GM23338 (cell line): ENCODE measurements around the gene TXNRD1. TPM values are rescaled to one million over a fixed set of nuclear protein-coding genes. Genes with fewer than 3 reads are reported as not detected.
"Not testable (repeated sequence)": the region's sequence is repeated elsewhere in the genome, so short reads cannot be mapped to it uniquely, and the experiment has no call there.

ENCODE experiments used
- ATAC-seq: fragments of 200-7000 bp; cut with Tn5 transposase; 3 replicates; pipeline ENCODE4 v1.9.1; 2020
- DNase-seq: peaks from one replicate; pipeline ENCODE4 v3.0.0-alpha.2; 2015; ENCODE audit warnings: low spot score
- H2AFZ ChIP-seq: fragments of 200-600 bp; sonication (generic); 2 replicates; pipeline ENCODE4 v1.8.0; 2016; ENCODE audit warnings: antibody characterized with exemption, mild to moderate bottlenecking, moderate library complexity
- H3F3A ChIP-seq: fragments of 200-600 bp; sonication (generic); replicated peaks from 2 replicates; pipeline ENCODE4 v1.8.0; 2017; ENCODE audit warnings: antibody characterized with exemption, mixed run types, low read depth
- H3K27ac ChIP-seq: fragments of 200-600 bp; sonication (generic); 2 replicates; pipeline ENCODE4 v1.6.1; 2016; ENCODE audit warnings: low read depth
- H3K27me3 ChIP-seq: fragments of 200-600 bp; sonication (generic); 2 replicates; pipeline ENCODE4 v1.8.0; 2016; ENCODE audit warnings: mild to moderate bottlenecking, mixed run types, moderate library complexity; ENCODE audit not compliant: insufficient read depth
- H3K36me3 ChIP-seq: fragments of 200-600 bp; sonication (generic); 2 replicates; pipeline ENCODE4 v1.8.0; 2016; ENCODE audit warnings: mild to moderate bottlenecking; ENCODE audit not compliant: insufficient read depth
- H3K4me1 ChIP-seq: fragments of 200-600 bp; sonication (generic); 2 replicates; pipeline ENCODE4 v1.8.0; 2016; ENCODE audit warnings: mild to moderate bottlenecking, moderate library complexity; ENCODE audit not compliant: insufficient read depth
- H3K4me2 ChIP-seq: fragments of 200-600 bp; sonication (generic); 2 replicates; pipeline ENCODE4 v1.7.1; 2017; ENCODE audit warnings: mixed run types
- H3K4me3 ChIP-seq: fragments of 200-600 bp; sonication (generic); 2 replicates; pipeline ENCODE4 v1.6.1; 2016; ENCODE audit warnings: mixed run types
- H3K79me2 ChIP-seq: fragments of 200-600 bp; sonication (generic); replicated peaks from 2 replicates; pipeline ENCODE4 v1.8.0; 2017; ENCODE audit warnings: mild to moderate bottlenecking; ENCODE audit not compliant: insufficient read depth
- H3K9me2 ChIP-seq: fragments of 200-600 bp; sonication (generic); 2 replicates; pipeline ENCODE4 v1.8.0; 2017; ENCODE audit not compliant: insufficient read depth
- H4K20me1 ChIP-seq: fragments of 200-600 bp; sonication (generic); replicated peaks from 2 replicates; pipeline ENCODE4 v1.8.0; 2017; ENCODE audit warnings: mild to moderate bottlenecking; ENCODE audit not compliant: insufficient read depth
- H3K27ac Mint-ChIP-seq: 2 replicates; pipeline ENCODE4 v1.8.0; 2020; ENCODE audit warnings: inconsistent platforms, mild to moderate bottlenecking, moderate library complexity, mixed read lengths
- H3K27me3 Mint-ChIP-seq: 3 replicates; pipeline ENCODE4 v1.8.0; 2022; ENCODE audit warnings: low read depth, mild to moderate bottlenecking, moderate library complexity, mixed read lengths, inconsistent platforms; ENCODE audit not compliant: insufficient read depth, poor library complexity
- H3K36me3 Mint-ChIP-seq: 3 replicates; pipeline ENCODE4 v1.8.0; 2021; ENCODE audit warnings: low read depth, mild to moderate bottlenecking, inconsistent platforms, moderate library complexity, mixed read lengths
- H3K4me1 Mint-ChIP-seq: 3 replicates; pipeline ENCODE4 v1.8.0; 2020; ENCODE audit warnings: mild to moderate bottlenecking, inconsistent platforms, mixed read lengths
- H3K4me3 Mint-ChIP-seq: 3 replicates; pipeline ENCODE4 v1.8.0; 2021; ENCODE audit warnings: moderate library complexity, mild to moderate bottlenecking, inconsistent platforms, mixed read lengths
- H3K9me3 Mint-ChIP-seq: 3 replicates; pipeline ENCODE4 v1.8.0; 2020; ENCODE audit warnings: moderate library complexity, mild to moderate bottlenecking, inconsistent platforms, mixed read lengths
- CREB1 ChIP-seq: fragments of 250-450 bp; sonication (Bioruptor Pico); IDR thresholded peaks from 2 replicates; pipeline ENCODE4 v1.5.0; 2020; ENCODE audit warnings: low read depth, mild to moderate bottlenecking, moderate library complexity
- POLR2AphosphoS5 ChIP-seq: IDR thresholded peaks from 2 replicates; pipeline ENCODE4 v1.6.1; 2016; ENCODE audit warnings: antibody characterized with exemption, low read depth
- STAT1 ChIP-seq: IDR thresholded peaks from one replicate; pipeline ENCODE4 v1.6.1; 2016; ENCODE audit warnings: antibody characterized with exemption; ENCODE audit not compliant: unreplicated experiment
- ZNF331 ChIP-seq: fragments of 250-450 bp; sonication (Bioruptor Pico); IDR thresholded peaks from 2 replicates; pipeline ENCODE4 v1.5.0; 2020; ENCODE audit warnings: low read depth, mild to moderate bottlenecking, moderate library complexity
- polyA plus RNA-seq: library from polyadenylated mRNA; unstranded; fragments of >200 nt; fragmentation: Nextera tagmentation; extraction: Ambion mirVana; gene quantifications from 2 replicates; pipeline ENCODE4 v1.2.1, GENCODE V29; 2016
- total RNA-seq: library from RNA; depleted of rRNA; stranded (reverse); fragments of >200 nt; shearing (Covaris generic); gene quantifications from 2 replicates; pipeline ENCODE4 v1.2.3, GENCODE V29; 2014
- TF ChIP-seq, protein P1 (sequence below): IDR thresholded peaks from 2 replicates; pipeline ENCODE4 v1.6.1; 2016; ENCODE audit warnings: antibody characterized with exemption
- TF ChIP-seq, protein P2 (sequence below): fragments of 250-450 bp; sonication (Bioruptor Pico); IDR thresholded peaks from 2 replicates; pipeline ENCODE4 v1.5.0; 2020; ENCODE audit warnings: mild to moderate bottlenecking, moderate library complexity

TXNRD1 gene
- total and polyA plus RNA-seq, 2 experiments from 2014 or later = 115 to 127 TPM

GRCh38 chr12:104173804-104174203 lies 41.8 kb upstream of the TXNRD1 start:
- not testable (repeated sequence) for H3K27me3 Mint-ChIP-seq, H3K27ac Mint-ChIP-seq, H3K4me1 Mint-ChIP-seq, H3K9me3 Mint-ChIP-seq, H3K9me2 ChIP-seq, H3K27ac ChIP-seq, H3F3A ChIP-seq, H3K4me3 ChIP-seq, H3K36me3 ChIP-seq, H3K4me3 Mint-ChIP-seq, H3K4me1 ChIP-seq, H3K27me3 ChIP-seq, H4K20me1 ChIP-seq, DNase-seq, H3K4me2 ChIP-seq, H3K36me3 Mint-ChIP-seq, H3K79me2 ChIP-seq, H2AFZ ChIP-seq, ATAC-seq

GRCh38 chr12:104175726-104176247 lies 39.8 kb upstream of the TXNRD1 start:
- H3K36me3 ChIP-seq = no peaks in the 10 kb centered on the region
- no peaks in the 10 kb centered on the region for H3K27me3 ChIP-seq
- no peaks in the 10 kb centered on the region for H3K4me1 ChIP-seq
- H3K4me3 ChIP-seq = no peak overlapping the region
- TF ChIP-seq ZNF331 (CRISPR knock-in tag) (no peak), STAT1 (no peak), CREB1 (CRISPR knock-in tag) (no peak), POLR2AphosphoS5 (no peak)
- TF ChIP-seq, protein P1, sequence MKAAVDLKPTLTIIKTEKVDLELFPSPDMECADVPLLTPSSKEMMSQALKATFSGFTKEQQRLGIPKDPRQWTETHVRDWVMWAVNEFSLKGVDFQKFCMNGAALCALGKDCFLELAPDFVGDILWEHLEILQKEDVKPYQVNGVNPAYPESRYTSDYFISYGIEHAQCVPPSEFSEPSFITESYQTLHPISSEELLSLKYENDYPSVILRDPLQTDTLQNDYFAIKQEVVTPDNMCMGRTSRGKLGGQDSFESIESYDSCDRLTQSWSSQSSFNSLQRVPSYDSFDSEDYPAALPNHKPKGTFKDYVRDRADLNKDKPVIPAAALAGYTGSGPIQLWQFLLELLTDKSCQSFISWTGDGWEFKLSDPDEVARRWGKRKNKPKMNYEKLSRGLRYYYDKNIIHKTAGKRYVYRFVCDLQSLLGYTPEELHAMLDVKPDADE = no peak
- TF ChIP-seq, protein P2, sequence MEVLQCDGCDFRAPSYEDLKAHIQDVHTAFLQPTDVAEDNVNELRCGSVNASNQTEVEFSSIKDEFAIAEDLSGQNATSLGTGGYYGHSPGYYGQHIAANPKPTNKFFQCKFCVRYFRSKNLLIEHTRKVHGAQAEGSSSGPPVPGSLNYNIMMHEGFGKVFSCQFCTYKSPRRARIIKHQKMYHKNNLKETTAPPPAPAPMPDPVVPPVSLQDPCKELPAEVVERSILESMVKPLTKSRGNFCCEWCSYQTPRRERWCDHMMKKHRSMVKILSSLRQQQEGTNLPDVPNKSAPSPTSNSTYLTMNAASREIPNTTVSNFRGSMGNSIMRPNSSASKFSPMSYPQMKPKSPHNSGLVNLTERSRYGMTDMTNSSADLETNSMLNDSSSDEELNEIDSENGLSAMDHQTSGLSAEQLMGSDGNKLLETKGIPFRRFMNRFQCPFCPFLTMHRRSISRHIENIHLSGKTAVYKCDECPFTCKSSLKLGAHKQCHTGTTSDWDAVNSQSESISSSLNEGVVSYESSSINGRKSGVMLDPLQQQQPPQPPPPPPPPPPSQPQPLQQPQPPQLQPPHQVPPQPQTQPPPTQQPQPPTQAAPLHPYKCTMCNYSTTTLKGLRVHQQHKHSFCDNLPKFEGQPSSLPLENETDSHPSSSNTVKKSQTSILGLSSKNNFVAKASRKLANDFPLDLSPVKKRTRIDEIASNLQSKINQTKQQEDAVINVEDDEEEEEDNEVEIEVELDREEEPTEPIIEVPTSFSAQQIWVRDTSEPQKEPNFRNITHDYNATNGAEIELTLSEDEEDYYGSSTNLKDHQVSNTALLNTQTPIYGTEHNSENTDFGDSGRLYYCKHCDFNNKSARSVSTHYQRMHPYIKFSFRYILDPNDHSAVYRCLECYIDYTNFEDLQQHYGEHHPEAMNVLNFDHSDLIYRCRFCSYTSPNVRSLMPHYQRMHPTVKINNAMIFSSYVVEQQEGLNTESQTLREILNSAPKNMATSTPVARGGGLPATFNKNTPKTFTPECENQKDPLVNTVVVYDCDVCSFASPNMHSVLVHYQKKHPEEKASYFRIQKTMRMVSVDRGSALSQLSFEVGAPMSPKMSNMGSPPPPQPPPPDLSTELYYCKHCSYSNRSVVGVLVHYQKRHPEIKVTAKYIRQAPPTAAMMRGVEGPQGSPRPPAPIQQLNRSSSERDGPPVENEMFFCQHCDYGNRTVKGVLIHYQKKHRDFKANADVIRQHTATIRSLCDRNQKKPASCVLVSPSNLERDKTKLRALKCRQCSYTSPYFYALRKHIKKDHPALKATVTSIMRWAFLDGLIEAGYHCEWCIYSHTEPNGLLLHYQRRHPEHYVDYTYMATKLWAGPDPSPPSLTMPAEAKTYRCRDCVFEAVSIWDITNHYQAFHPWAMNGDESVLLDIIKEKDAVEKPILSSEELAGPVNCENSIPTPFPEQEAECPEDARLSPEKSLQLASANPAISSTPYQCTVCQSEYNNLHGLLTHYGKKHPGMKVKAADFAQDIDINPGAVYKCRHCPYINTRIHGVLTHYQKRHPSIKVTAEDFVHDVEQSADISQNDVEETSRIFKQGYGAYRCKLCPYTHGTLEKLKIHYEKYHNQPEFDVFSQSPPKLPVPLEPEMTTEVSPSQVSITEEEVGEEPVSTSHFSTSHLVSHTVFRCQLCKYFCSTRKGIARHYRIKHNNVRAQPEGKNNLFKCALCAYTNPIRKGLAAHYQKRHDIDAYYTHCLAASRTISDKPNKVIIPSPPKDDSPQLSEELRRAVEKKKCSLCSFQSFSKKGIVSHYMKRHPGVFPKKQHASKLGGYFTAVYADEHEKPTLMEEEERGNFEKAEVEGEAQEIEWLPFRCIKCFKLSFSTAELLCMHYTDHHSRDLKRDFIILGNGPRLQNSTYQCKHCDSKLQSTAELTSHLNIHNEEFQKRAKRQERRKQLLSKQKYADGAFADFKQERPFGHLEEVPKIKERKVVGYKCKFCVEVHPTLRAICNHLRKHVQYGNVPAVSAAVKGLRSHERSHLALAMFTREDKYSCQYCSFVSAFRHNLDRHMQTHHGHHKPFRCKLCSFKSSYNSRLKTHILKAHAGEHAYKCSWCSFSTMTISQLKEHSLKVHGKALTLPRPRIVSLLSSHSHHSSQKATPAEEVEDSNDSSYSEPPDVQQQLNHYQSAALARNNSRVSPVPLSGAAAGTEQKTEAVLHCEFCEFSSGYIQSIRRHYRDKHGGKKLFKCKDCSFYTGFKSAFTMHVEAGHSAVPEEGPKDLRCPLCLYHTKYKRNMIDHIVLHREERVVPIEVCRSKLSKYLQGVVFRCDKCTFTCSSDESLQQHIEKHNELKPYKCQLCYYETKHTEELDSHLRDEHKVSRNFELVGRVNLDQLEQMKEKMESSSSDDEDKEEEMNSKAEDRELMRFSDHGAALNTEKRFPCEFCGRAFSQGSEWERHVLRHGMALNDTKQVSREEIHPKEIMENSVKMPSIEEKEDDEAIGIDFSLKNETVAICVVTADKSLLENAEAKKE (CRISPR knock-in tag) = no peak
- no peaks in the 10 kb centered on the region for H4K20me1 ChIP-seq
- H3F3A ChIP-seq = no peaks in the 10 kb centered on the region
- 0 out of 2 replicates have a peak overlapping the region, but pooled peaks have one; percentile 56 for H2AFZ ChIP-seq
- no peaks in the 10 kb centered on the region for H3K9me2 ChIP-seq
- H3K27ac ChIP-seq = no peak overlapping the region
- H3K79me2 ChIP-seq = no peaks in the 10 kb centered on the region
- Mint-ChIP-seq H3K4me1 (no peaks in the 10 kb centered on the region), H3K27ac (no peak overlapping the region), H3K9me3 (no peaks in the 10 kb centered on the region), H3K36me3 (no peaks in the 10 kb centered on the region), H3K27me3 (peaks cover 8% of the 10 kb centered on the region), H3K4me3 (no peak overlapping the region)
- H3K4me2 ChIP-seq = no peak overlapping the region
- no peak for ATAC-seq
- DNase-seq = no peak
